ENCODE data around the gene ADAMTS12.

Gene ADAMTS12

GRCh38 chr5:33688066-33688465 is 203.7 kb downstream of the ADAMTS12 start:
- in situ Hi-C loops (cut with HindIII; ENCODE audit: low sequenced_read_pairs), result no loop called here
- H3K4me3 ChIP-seq (ENCODE audit: low read depth, low read length), result no peak overlapping the region
- peak; percentile 85 for DNase-seq (ENCODE audit: low read depth)
- no peak for TF ChIP-seq CTCF (IDR thresholded peaks at IDR 0.05; ENCODE audit: low read depth, low read length, missing control alignments)

- DNase-seq (ENCODE audit: low read depth), result no peak
Observed at GRCh38 chr5:33685873-33686755, 205.7 kb downstream of the ADAMTS12 start.

GRCh38 chr5:33684496-33685159 is 207.2 kb downstream of the ADAMTS12 start:
- DNase-seq (ENCODE audit: low read depth), result no peak

More at GRCh38 chr5:33685873-33686755, 205.7 kb downstream of the ADAMTS12 start:
- in situ Hi-C loops (cut with HindIII; ENCODE audit: low sequenced_read_pairs), result no loop called here
- no peak overlapping the region for H3K4me3 ChIP-seq (ENCODE audit: low read depth, low read length)
- no peak for TF ChIP-seq CTCF (IDR thresholded peaks at IDR 0.05; ENCODE audit: low read depth, low read length, missing control alignments)

DNA sequence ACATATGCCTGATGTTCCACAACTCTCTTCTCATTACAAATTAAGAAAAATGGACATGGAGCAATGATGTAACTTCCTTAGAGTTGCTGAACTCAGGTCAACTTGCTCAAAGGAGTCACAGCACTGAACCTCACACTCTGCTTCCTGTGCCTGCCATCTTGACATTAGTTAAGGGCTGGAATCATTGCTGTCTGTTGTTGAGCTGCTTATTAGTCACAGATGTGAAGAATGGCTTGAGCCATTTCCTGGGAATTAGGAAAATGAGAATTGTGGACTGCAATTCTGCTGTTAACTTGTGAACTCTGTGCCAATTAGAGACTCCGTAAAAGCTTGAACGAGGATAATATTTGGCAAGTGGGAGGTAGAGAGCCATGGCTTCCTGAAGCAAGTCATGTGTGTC is 212.0 kb downstream of the ADAMTS12 start:
- in situ Hi-C loops (cut with HindIII; ENCODE audit: low sequenced_read_pairs), result no loop called here
- no peak for DNase-seq (ENCODE audit: low read depth)
- H3K4me3 ChIP-seq (ENCODE audit: low read depth, low read length), result no peak overlapping the region
- TF ChIP-seq CTCF (IDR thresholded peaks at IDR 0.05; ENCODE audit: low read depth, low read length, missing control alignments), result no peak

More at GRCh38 chr5:33684496-33685159, 207.2 kb downstream of the ADAMTS12 start:
- no peak overlapping the region for H3K4me3 ChIP-seq (ENCODE audit: low read depth, low read length)
- in situ Hi-C loops (cut with HindIII; ENCODE audit: low sequenced_read_pairs), result no loop called here
- no peak for TF ChIP-seq CTCF (IDR thresholded peaks at IDR 0.05; ENCODE audit: low read depth, low read length, missing control alignments)

GRCh38 chr5:33675958-33676464 is 215.8 kb downstream of the ADAMTS12 start:
- TF ChIP-seq CTCF (IDR thresholded peaks at IDR 0.05; ENCODE audit: low read depth, low read length, missing control alignments), result no peak
- in situ Hi-C loops (cut with HindIII; ENCODE audit: low sequenced_read_pairs), result no loop called here
- DNase-seq (ENCODE audit: low read depth), result no peak
- no peak overlapping the region for H3K4me3 ChIP-seq (ENCODE audit: low read depth, low read length)

DNA sequence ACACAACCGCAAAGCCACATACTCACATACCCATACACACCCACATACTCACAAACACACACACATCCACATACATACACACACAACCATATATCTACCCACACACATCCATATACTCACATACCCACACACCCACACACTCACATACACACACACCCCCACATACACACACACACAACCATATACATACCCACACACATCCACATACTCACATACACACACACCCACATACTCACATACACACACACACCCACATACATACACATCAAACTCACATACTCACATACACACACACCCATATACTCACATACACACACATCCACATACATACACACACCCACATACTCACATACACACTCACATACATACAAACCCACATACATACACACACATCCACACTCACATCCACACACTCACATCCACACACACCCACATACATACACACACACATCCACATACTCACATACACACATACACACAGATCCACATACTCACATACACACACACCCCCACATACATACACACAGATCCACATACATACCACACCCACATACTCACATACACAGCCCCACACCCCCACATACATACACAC is 220.0 kb downstream of the ADAMTS12 start:
- DNase-seq (ENCODE audit: low read depth), result no peak
- in situ Hi-C loops (cut with HindIII; ENCODE audit: low sequenced_read_pairs), result no loop called here
- no peak for TF ChIP-seq CTCF (IDR thresholded peaks at IDR 0.05; ENCODE audit: low read depth, low read length, missing control alignments)

More for the DNA sequence above, 220.0 kb downstream of the ADAMTS12 start:
- H3K4me3 ChIP-seq (ENCODE audit: low read depth, low read length), result no peak overlapping the region

Data from astrocyte of the cerebellum (primary cell).